Measurements from ENCODE around the gene DRAM1.

DRAM1 gene

DNA sequence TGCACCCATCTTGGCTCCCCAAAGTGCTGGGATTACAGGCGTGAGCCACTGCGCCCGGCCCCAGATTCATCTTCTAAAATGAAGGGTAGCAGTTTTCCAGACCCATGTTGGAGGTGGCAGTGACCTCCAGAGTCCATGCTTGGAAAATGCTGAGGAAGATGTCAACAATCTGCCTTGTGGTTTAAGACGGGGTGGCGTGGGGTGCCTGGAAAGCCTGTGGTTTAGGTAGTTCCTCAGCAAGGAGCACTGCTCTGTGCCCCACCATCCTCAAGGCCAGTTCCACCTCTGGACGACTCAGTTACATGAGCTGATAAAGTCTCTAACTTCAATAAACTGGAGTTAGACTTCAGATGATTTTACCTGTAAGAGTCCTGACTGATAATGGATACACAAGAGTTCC lies 48.6 kb downstream of the DRAM1 start:
- DNase-seq (ENCODE audit: low read depth in 1 of 2, low spot score in 1 of 2) = no peak
- no peak for TF ChIP-seq JUND (IDR thresholded peaks at IDR 0.05; ENCODE audit: low read depth)
- in situ Hi-C loops (cut with HindIII; ENCODE audit: low pct_unique_long_range_greater_than_20kb, low sequenced_read_pairs) = no loop called here

DNA sequence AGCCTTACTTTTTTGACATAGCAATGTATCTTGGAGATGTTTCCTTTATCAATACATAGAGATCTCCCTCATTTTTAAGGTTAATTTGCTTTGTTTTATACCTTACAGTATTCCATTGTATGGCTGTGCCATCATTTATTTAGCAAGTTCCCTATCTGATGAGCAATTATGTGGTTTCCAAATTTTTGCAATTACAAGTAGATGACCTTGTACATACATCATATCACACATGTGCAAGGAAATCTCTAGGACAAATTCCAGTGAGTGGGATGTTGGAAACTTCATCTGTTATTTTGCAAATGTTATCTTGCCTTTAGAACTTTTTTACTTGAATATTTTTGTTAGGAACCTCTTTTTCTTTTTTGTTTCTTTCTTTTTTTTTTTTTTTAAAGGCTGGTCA lies 49.7 kb downstream of the DRAM1 start:
- DNase-seq (ENCODE audit: low read depth in 1 of 2, low spot score in 1 of 2) = no peak
- in situ Hi-C loops (cut with HindIII; ENCODE audit: low pct_unique_long_range_greater_than_20kb, low sequenced_read_pairs) = no loop called here
- TF ChIP-seq JUND (IDR thresholded peaks at IDR 0.05; ENCODE audit: low read depth) = no peak

DNA sequence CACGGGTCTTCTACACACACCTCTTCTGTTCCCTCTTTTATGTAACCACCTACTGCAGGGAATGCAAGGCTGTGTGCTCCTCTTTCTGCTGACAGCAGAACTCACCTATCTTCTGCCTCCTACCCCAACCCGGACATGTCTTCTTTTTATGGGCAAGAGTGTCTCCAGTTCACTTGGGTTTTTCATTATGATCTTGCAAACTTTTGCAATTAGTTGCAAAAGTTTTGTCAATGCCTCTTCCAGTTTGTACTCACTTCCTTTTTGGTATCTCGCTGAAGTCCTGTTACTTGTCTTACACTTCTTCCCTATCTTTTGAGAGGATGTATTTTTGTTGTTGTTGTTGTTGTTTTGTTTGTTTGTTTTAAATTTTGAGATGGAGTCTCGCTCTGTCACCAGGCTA lies 50.6 kb downstream of the DRAM1 start:
- in situ Hi-C loops (cut with HindIII; ENCODE audit: low pct_unique_long_range_greater_than_20kb, low sequenced_read_pairs) = no loop called here
- no peak for TF ChIP-seq JUND (IDR thresholded peaks at IDR 0.05; ENCODE audit: low read depth)
- no peak for DNase-seq (ENCODE audit: low read depth in 1 of 2, low spot score in 1 of 2)

DNA sequence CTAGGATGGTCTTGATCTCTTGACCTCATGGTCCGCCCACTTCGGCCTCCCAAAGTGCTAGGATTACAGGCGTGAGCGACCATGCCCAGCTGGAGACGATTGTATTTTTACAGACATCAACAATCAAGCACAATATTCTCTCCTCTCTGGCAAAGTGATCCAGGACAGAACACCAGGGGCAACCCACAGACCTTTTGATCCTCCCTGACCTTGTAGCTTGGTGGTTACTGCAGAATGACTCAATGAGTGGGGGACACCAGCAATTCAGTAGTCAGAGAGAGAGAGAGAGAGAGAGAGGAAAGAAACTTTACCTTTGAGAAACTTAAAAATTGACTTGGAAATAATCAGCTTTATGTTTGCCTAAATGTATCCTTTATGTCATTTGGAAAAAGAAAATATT lies 51.2 kb downstream of the DRAM1 start:
- no peak for TF ChIP-seq JUND (IDR thresholded peaks at IDR 0.05; ENCODE audit: low read depth)
- DNase-seq (ENCODE audit: low read depth in 1 of 2, low spot score in 1 of 2) = no peak
- in situ Hi-C loops (cut with HindIII; ENCODE audit: low pct_unique_long_range_greater_than_20kb, low sequenced_read_pairs) = no loop called here

DNA sequence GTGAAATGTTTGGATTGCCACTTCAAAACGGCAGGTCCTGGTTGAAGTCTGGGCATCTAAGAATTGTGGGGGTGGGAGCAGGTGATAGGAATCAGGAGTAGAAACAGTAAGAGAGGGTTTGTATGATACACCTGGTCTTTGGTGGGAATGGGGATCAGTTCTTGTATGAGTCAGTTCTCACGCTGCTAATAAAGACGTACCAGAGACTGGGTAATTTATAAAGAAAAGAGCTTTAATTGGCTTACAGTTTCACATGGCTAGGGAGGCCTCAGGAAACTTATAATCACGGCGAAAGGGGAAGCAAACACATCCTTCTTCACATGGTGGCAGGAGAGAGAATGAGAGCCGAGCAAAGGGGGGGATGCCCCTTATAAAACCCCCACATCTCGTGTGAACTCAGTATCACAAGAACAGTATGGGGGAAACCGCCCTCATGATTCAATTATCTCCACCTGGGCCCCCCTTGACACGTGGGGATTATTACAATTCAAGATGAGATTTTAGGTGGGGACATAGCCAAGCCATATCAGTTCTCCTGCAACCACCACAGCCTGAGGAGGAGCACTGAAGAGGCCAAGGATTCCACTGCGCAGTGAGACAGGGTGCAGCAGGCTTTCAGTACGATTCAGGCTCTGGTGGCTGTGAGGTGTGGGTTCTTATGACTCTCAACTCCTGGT lies 52.1 kb downstream of the DRAM1 start:
- no peak for DNase-seq (ENCODE audit: low read depth in 1 of 2, low spot score in 1 of 2)
- no peak for TF ChIP-seq JUND (IDR thresholded peaks at IDR 0.05; ENCODE audit: low read depth)
- in situ Hi-C loops (cut with HindIII; ENCODE audit: low pct_unique_long_range_greater_than_20kb, low sequenced_read_pairs) = no loop called here

DNA sequence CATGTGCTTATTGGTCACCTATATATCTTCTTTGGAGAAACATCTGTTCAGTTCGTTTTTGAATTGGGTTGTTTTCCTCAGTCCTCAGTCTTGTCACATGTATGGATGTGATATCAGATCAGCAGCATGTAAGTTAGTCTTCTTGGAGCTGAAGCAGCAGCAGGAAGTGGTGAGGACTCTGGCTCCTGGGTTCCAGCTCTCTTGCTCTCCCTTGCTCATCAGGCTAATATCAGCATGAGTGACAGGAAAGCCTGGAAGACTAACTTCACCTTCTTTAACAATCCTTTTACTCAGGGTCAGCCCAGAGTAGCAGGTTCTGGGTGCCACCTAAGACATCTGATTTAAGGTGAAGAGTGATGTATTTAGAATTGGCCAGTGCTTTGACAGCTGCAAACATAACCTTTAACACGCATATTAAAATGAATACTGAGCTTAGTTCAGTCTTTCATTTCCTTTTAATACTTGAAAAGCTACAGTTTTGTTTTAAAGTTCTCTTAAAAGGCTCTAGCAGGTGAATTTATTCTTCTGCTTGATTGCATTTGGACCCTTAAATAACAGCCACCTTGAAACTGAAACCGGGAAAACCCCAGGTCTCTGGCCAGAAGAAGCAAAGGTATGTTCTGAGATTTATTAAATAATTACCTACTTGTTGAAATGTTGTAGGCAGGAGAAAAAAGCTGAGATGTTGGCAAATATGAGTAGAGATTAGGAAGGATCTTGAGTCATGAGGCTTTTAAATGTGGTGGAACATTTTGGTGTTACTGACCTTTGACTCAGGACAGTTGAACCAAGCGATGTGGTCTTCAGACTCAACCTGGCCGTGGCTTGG lies 54.3 kb downstream of the DRAM1 start:
- no peak for DNase-seq (ENCODE audit: low read depth in 1 of 2, low spot score in 1 of 2)
- in situ Hi-C loops (cut with HindIII; ENCODE audit: low pct_unique_long_range_greater_than_20kb, low sequenced_read_pairs) = no loop called here
- TF ChIP-seq JUND (IDR thresholded peaks at IDR 0.05; ENCODE audit: low read depth) = no peak

DNA sequence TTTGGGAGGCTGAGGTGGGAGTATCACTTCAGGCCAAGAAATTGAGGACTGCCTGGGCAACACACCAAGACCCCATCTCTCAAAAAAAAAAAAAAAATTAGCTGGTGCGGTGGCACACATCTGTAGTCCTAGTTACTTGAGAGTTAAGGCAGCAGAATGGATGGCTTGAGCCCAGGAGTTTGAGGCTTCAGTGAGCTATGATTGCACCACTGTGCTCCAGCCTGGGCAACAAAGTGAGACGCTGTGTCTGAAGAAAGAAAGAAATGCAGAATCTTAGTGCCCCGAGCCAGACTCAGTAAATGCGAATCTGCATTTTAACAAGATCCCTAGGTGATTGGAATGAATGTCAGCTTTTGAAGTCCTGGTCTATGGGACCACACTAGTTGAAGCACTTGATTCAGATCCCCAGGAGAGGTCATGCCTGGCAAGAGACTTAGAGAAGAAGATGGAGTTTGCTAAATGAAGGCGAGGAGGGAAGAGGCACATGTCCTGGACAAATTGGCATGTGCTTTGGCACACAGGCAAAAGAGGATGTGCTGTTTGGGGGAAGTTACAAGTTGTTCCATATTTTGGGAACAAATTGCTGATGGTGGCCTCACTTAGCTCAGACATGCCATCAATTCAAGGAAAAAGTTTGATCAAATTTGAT lies 56.6 kb downstream of the DRAM1 start:
- no peak for DNase-seq (ENCODE audit: low read depth in 1 of 2, low spot score in 1 of 2)
- in situ Hi-C loops (cut with HindIII; ENCODE audit: low pct_unique_long_range_greater_than_20kb, low sequenced_read_pairs) = no loop called here
- no peak for TF ChIP-seq JUND (IDR thresholded peaks at IDR 0.05; ENCODE audit: low read depth)

DNA sequence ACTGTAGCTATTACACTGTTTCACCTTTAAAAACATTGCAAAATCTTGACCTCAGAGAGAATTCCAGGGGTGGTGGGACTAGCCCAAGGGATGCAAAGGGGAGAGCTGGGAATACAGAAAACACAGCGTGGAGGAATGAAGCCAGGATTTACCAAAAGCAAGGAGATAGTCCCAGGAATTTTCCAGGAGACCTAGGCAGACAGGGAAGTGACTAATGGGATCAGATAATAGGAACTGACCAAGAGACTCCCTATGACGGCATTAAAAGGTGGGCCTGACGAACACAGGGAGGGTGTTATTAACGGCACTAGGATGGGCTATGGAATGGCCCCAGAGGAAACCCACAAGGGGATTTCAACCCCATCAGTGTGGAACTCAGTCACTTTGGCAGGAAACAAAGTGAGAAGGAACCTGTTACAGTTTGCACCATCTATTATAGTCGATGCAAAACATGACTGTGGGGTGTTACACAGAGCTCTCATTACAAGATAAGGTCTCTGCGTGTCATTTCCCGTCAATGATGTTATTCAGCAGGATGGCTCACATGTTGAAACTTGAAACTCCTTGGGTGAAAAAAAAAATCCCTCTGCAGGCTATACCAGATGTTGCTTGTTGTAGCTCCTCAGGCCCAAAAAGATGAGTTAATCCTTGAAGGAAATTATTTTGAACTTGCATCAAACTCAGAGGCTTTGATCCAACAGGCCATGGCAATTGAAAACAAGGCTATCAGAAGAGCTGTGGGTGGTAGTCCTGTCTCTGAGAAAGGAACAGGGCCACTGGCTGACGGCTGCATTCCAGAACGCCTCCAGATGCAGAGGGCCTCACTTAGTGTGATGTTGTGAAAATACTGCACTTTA lies 58.7 kb downstream of the DRAM1 start:
- DNase-seq (ENCODE audit: low read depth in 1 of 2, low spot score in 1 of 2) = no peak
- TF ChIP-seq JUND (IDR thresholded peaks at IDR 0.05; ENCODE audit: low read depth) = no peak
- in situ Hi-C loops (cut with HindIII; ENCODE audit: low pct_unique_long_range_greater_than_20kb, low sequenced_read_pairs) = no loop called here

DNA sequence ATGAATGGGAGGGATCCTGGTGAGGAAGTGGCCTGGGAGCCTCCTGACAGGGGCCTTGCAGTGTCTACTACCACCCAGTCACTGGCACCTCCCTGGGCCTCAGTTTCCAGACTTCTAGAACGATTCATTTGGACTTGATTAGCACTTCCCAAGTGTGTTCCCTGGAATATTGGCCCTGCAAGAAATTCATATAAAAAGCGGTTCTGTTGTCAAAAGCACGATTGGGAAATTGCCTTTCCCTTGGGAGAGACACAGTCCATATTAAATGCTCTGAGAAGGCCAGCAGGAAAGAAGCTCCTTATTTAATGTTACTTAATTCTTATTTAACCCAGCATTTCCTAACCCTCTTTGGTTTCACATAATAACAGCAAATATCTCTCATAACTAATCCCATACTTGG lies 61.9 kb downstream of the DRAM1 start:
- DNase-seq (ENCODE audit: low read depth in 1 of 2, low spot score in 1 of 2) = no peak
- TF ChIP-seq JUND (IDR thresholded peaks at IDR 0.05; ENCODE audit: low read depth) = no peak
- in situ Hi-C loops (cut with HindIII; ENCODE audit: low pct_unique_long_range_greater_than_20kb, low sequenced_read_pairs) = no loop called here

DNA sequence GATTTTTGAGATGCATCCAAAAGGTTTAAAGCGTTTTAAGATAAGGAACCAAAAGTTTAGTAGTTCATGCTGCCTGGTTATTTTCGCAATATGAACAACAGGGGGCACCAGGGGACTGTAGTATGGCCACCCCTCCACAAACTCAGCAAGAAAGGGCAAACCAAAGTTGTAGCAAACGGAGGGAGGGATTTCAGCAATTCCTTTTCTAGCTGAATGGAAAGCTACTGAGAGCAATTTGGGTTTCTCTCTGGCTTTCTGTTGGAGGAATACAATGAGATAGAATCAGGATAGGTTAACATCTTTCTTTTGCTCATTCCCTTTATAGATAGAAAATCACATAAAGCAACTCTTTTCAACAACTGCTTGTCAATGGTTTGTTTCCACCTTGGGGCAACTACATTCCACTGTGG lies 62.5 kb downstream of the DRAM1 start:
- no peak for TF ChIP-seq JUND (IDR thresholded peaks at IDR 0.05; ENCODE audit: low read depth)
- in situ Hi-C loops (cut with HindIII; ENCODE audit: low pct_unique_long_range_greater_than_20kb, low sequenced_read_pairs) = no loop called here
- DNase-seq (ENCODE audit: low read depth in 1 of 2, low spot score in 1 of 2) = peak; percentile 53 to 86

DNA sequence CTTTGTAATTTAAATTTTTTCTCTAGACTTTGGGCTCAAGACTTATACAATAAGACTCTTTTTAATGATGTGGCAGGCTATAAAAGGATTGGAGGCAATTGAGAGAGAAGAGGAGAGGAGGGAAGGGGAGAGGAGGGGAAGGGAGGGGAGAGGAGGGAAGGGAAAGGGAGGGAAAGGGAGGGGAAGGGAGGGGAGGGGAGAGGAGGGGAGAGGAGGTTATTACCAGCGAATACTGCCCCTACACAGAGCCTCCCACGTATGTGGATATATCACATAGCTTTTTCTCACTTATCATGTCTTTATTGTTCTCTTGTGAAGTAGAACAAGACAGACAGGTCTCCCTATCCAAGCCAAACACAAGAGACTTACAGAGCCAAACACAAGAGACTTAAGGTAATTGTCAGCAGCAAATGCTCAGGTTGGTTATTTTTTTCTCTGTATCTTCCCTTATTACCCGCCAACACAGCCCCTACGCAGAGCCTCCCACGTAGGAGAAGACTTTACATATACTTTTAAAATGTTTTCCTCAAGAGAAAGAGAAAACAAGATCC lies 63.1 kb downstream of the DRAM1 start:
- DNase-seq (ENCODE audit: low read depth in 1 of 2, low spot score in 1 of 2) = peak in 1 of 2 experiments; percentile 58
- in situ Hi-C loops (cut with HindIII; ENCODE audit: low pct_unique_long_range_greater_than_20kb, low sequenced_read_pairs) = no loop called here
- TF ChIP-seq JUND (IDR thresholded peaks at IDR 0.05; ENCODE audit: low read depth) = no peak

Measured in T47D (cell line).